GM12878 (cell line): ENCODE results near the gene TRIM17. TPM values are rescaled to one million over a fixed set of nuclear protein-coding genes. Genes with fewer than 3 reads are reported as not detected.

Source experiments
- ATAC-seq: fragments of 200-7000 bp; cut with Tn5 transposase; 3 replicates; pipeline ENCODE4 v1.9.1; 2020; ENCODE audit warnings: mild to moderate bottlenecking, moderate library complexity
- BruUV-seq: library from RNA; stranded (reverse); fragments of 400-500 nt; replicated peaks from 2 replicates; lab custom pipeline; 2021; lab: Mats Ljungman, UMichigan
- CTCF ChIA-PET: fragments of 300-600 bp; sonication (Branson Sonifier 250); formaldehyde crosslinking; extraction: SDS; loops from one replicate; lab custom pipeline; 2021; ENCODE audit warnings: inconsistent platforms; lab: Yijun Ruan, JAX
- POLR2A ChIA-PET: fragments of 350-600 bp; formaldehyde crosslinking; extraction: SDS; loops from one replicate; lab custom pipeline; 2021; ENCODE audit warnings: inconsistent platforms; lab: Charles Lee
- RAD21 ChIA-PET: fragments of 300-600 bp; sonication (Branson Sonifier 250); formaldehyde crosslinking; loops from one replicate; lab custom pipeline; 2023; ENCODE audit warnings: antibody characterized with exemption; ENCODE audit not compliant: unreplicated experiment; lab: Charles Lee
- SMC1A ChIA-PET: fragments of 300-600 bp; sonication (Branson Sonifier 250); formaldehyde crosslinking; loops from one replicate; lab custom pipeline; 2023; ENCODE audit not compliant: unreplicated experiment, uncharacterized antibody; lab: Charles Lee
- DNase-seq: peaks from one replicate; pipeline ENCODE4 v3.0.0-alpha.2; 2011; ENCODE audit warnings: low read depth, low spot score
- FAIRE-seq: peaks from 3 replicates; lab custom pipeline; 2011; peaks lifted over from hg19 to GRCh38; lab: Jason Lieb, UNC
- H2AFZ ChIP-seq: 2 replicates; pipeline ENCODE4 v1.6.0; 2011; ENCODE audit warnings: low read depth, low read length, control low read depth; ENCODE audit not compliant: control insufficient read depth
- H3K27ac ChIP-seq: 2 replicates; pipeline ENCODE4 v1.5.1; 2011; ENCODE audit warnings: control low read depth; ENCODE audit not compliant: control insufficient read depth, insufficient read depth
- H3K27me3 ChIP-seq, 2 experiments: replicated peaks in 1 of 2; 2 replicates each; pipeline versions ENCODE4 v1.6.0 to v1.6.1; 2011; ENCODE audit warnings: low read length in 1 of 2; ENCODE audit not compliant: control insufficient read depth in 2 of 2, insufficient read depth in 2 of 2
- H3K36me3 ChIP-seq, 2 experiments: 2 replicates each; pipeline ENCODE4 v1.5.1; 2011; ENCODE audit warnings: low read length in 1 of 2; ENCODE audit not compliant: control insufficient read depth in 2 of 2, insufficient read depth in 2 of 2
- H3K4me1 ChIP-seq: 2 replicates; pipeline ENCODE4 v1.6.1; 2011; ENCODE audit warnings: mild to moderate bottlenecking, low read length, moderate library complexity, mixed read lengths; ENCODE audit not compliant: control insufficient read depth, insufficient read depth
- H3K4me2 ChIP-seq: 2 replicates; pipeline ENCODE4 v1.6.0; 2011; ENCODE audit warnings: control low read depth; ENCODE audit not compliant: control insufficient read depth, insufficient read depth
- H3K4me3 ChIP-seq: fragments of 200-600 bp; sonication (generic); 2 replicates; pipeline ENCODE4 v1.5.1; 2016
- H3K79me2 ChIP-seq: 2 replicates; pipeline ENCODE4 v1.6.0; 2011; ENCODE audit warnings: low read length; ENCODE audit not compliant: control insufficient read depth, insufficient read depth
- H3K9ac ChIP-seq: 2 replicates; pipeline ENCODE4 v1.8.0; 2011; ENCODE audit warnings: low read length, control low read depth, mixed read lengths; ENCODE audit not compliant: control insufficient read depth, insufficient read depth
- H3K9me3 ChIP-seq: replicated peaks from 3 replicates; pipeline ENCODE4 v1.5.1; 2011; ENCODE audit warnings: mild to moderate bottlenecking, low read length; ENCODE audit not compliant: control insufficient read depth, insufficient read depth
- H4K20me1 ChIP-seq: 2 replicates; pipeline ENCODE4 v1.6.0; 2011; ENCODE audit not compliant: control insufficient read depth, insufficient read depth
- CBFB ChIP-seq: IDR thresholded peaks from 2 replicates; pipeline ENCODE4 v1.6.1; 2016; ENCODE audit warnings: antibody characterized with exemption, low read depth
- CBX5 ChIP-seq: sonication (generic); IDR thresholded peaks from 2 replicates; pipeline ENCODE4 v1.6.1; 2016; ENCODE audit warnings: low read depth, moderate library complexity, mild to moderate bottlenecking, inconsistent platforms
- EED ChIP-seq: sonication (generic); IDR thresholded peaks from 2 replicates; pipeline ENCODE4 v1.6.1; 2016; ENCODE audit warnings: antibody characterized with exemption, low read depth
- GATAD2B ChIP-seq: fragments of 450-650 bp; conservative IDR thresholded peaks from 2 replicates; pipeline ENCODE4 v1.6.1; 2017; ENCODE audit warnings: low read depth, mild to moderate bottlenecking, moderate library complexity
- HCFC1 ChIP-seq: fragments of 150-350 bp; IDR thresholded peaks from 2 replicates; pipeline ENCODE4 v1.6.1; 2014; ENCODE audit warnings: low read length
- NBN ChIP-seq: fragments of 450-650 bp; IDR thresholded peaks from 2 replicates; pipeline ENCODE4 v1.6.1; 2016
- PML ChIP-seq: IDR thresholded peaks from 2 replicates; pipeline ENCODE4 v1.6.1; 2012; ENCODE audit warnings: low read length, inconsistent platforms
- POLR2AphosphoS5 ChIP-seq: IDR thresholded peaks from 2 replicates; pipeline ENCODE4 v1.6.1; 2011; ENCODE audit warnings: mild to moderate bottlenecking, low read length, inconsistent platforms
- RAD21 ChIP-seq: IDR thresholded peaks from 2 replicates; pipeline ENCODE4 v1.6.1; 2011; ENCODE audit warnings: mild to moderate bottlenecking, low read depth, low read length, moderate library complexity; ENCODE audit not compliant: insufficient read depth
- TCF3 ChIP-seq: IDR thresholded peaks from 2 replicates; pipeline ENCODE4 v1.6.1; 2012; ENCODE audit warnings: low read depth, mild to moderate bottlenecking, low read length, borderline replicate concordance; ENCODE audit not compliant: insufficient read depth
- ZBTB11 ChIP-seq: fragments of 450-650 bp; formaldehyde crosslinking; IDR thresholded peaks from 2 replicates; pipeline ENCODE4 v1.5.0; 2022; ENCODE audit warnings: mild to moderate bottlenecking, missing genetic modification characterization
- WGBS: methylation state at CpG from one replicate; pipeline ENCODE4 v1.1.6; 2016; ENCODE audit warnings: low lambda C conversion rate; ENCODE audit not compliant: insufficient replicate concordance, insufficient coverage; ENCODE audit errors: missing lambda C conversion rate; 5-methylcytosine and 5-hydroxymethylcytosine counted together
- in situ Hi-C: fragments of 300-500 bp; cut with MboI; formaldehyde crosslinking; loops from 9 replicates; pipeline ENCODE4 v1.14.3; 2018; ENCODE audit warnings: mixed read lengths
- intact Hi-C: fragments of 100-400 bp; cut with micrococcal nuclease; formaldehyde crosslinking; loops from one replicate; pipeline ENCODE4 v1.14.2; 2022; ENCODE audit not compliant: unreplicated experiment
- polyA plus RNA-seq, 11 experiments: library from polyadenylated mRNA; depleted of rRNA in 4 of 11; unstranded in 6 of 11; stranded (reverse) in 5 of 11; fragments of >200 nt; fragmentation: Nextera tagmentation in 4 of 11; fragmentation: Illumina TruSeq in 1 of 11; extraction: Ambion mirVana in 4 of 11; extraction: Trizol in 1 of 11; gene quantifications; 1 replicate in 1 of 11; 2 replicates in 10 of 11; pipeline versions ENCODE4 v1.2.1 to v1.2.3, GENCODE V29; 2011 to 2016; ENCODE audit warnings: inconsistent platforms in 2 of 11, missing spikeins in 2 of 11, low read depth in 1 of 11
- total RNA-seq, 4 experiments: library from RNA; depleted of rRNA in 3 of 4; stranded (reverse); fragments of >200 nt in 3 of 4; fragmentation: Illumina TruSeq in 1 of 4; extraction: Trizol in 1 of 4; gene quantifications; 2 replicates each; pipeline versions ENCODE4 v1.2.1 to v1.2.3, GENCODE V29; 2013 to 2021

The TRIM17 gene
- total and polyA plus RNA-seq, 10 of the 15 experiments (the other 5 are each of a cell fraction or from before 2014, with no cell fraction given), result 0.16 to 0.32 TPM; not detected in 8

GRCh38 chr1:228438266-228438665, 21.6 kb upstream of the TRIM17 start:
- no peak for FAIRE-seq
- Histone ChIP-seq H3K27me3 (no peaks in the 10 kb centered on the region; a peak in 3 of 4 replicates), H3K4me2 (no peak overlapping the region), H4K20me1 (no peaks in the 10 kb centered on the region), H3K79me2 (no peaks in the 10 kb centered on the region), H3K9me3 (no peaks in the 10 kb centered on the region), H3K9ac (no peak overlapping the region), H3K4me1 (no peaks in the 10 kb centered on the region), H3K27ac (no peak overlapping the region), H3K4me3 (no peak overlapping the region), H3K36me3 (no peaks in the 10 kb centered on the region), H2AFZ (no peak overlapping the region)
- ChIA-PET SMC1A (no interaction called here), POLR2A (no interaction called here), CTCF (no interaction called here), RAD21 (no interaction called here)
- ATAC-seq, result no peak
- DNase-seq, result no peak
- intact Hi-C loops (no loop called here), in situ Hi-C loops (no loop called here)
- no TSS peak for BruUV-seq
- TF ChIP-seq HCFC1 (no peak), POLR2AphosphoS5 (no peak), GATAD2B (no peak), TCF3 (no peak), RAD21 (no peak), NBN (no peak), CBFB (no peak), ZBTB11 (no peak), PML (no peak), EED (no peak), CBX5 (no peak)
- 0% methylated on average over 1 of the region's 1 CpG for WGBS
